GM12891 (cell line): ENCODE measurements around the gene ZNF132. TPM values are rescaled to one million over a fixed set of nuclear protein-coding genes. Genes with fewer than 3 reads are reported as not detected.
A peak's percentile ranks its signal among the peaks of the same experiment; 100 is the strongest.
"Not testable (repeated sequence)": the region's sequence is repeated elsewhere in the genome, so short reads cannot be mapped to it uniquely, and the experiment has no call there.

Source experiments
- DNase-seq: peaks from one replicate; pipeline ENCODE4 v3.0.0; 2011; ENCODE audit warnings: low spot score; ENCODE audit not compliant: insufficient read length
- FAIRE-seq: peaks from 2 replicates; lab custom pipeline; 2011; peaks lifted over from hg19 to GRCh38; lab: Jason Lieb, UNC
- PAX5 ChIP-seq: IDR thresholded peaks from 2 replicates; pipeline ENCODE4 v1.6.1; 2011; ENCODE audit warnings: low read length, moderate library complexity, mild to moderate bottlenecking; ENCODE audit not compliant: insufficient read depth, severe bottlenecking
- POLR2A ChIP-seq: IDR thresholded peaks from 2 replicates; pipeline ENCODE4 v1.6.1; 2011; ENCODE audit warnings: low read depth, low read length, control low read depth
- POLR2AphosphoS5 ChIP-seq: IDR thresholded peaks from 2 replicates; pipeline ENCODE4 v1.6.1; 2011; ENCODE audit warnings: low read depth, low read length, control low read depth
- POU2F2 ChIP-seq: IDR thresholded peaks from 2 replicates; pipeline ENCODE4 v1.6.1; 2011; ENCODE audit warnings: low read depth, mild to moderate bottlenecking, control low read depth, low read length, moderate library complexity
- SPI1 ChIP-seq: IDR thresholded peaks from 2 replicates; pipeline ENCODE4 v1.6.1; 2011; ENCODE audit warnings: low read depth, low read length, control low read depth
- TAF1 ChIP-seq: IDR thresholded peaks from 2 replicates; pipeline ENCODE4 v1.6.1; 2011; ENCODE audit warnings: low read depth, low read length, control low read depth
- polyA plus RNA-seq: library from polyadenylated mRNA; unstranded; fragments of >200 nt; gene quantifications from one replicate; pipeline ENCODE4 v1.2.1, GENCODE V29; 2012; ENCODE audit warnings: low read depth, missing spikeins, inconsistent platforms; ENCODE audit not compliant: missing spikeins

ZNF132 gene
- 0.81 TPM for polyA plus RNA-seq

- DNase-seq (peak; percentile 98), FAIRE-seq (peak; percentile 100)
Observed at GRCh38 chr19:58439576-58440554, at the start of gene ZNF132. ZNF132 (minus strand) TSS chr19:58440153; CDS start chr19:58439821, 332 bp downstream.

DNA sequence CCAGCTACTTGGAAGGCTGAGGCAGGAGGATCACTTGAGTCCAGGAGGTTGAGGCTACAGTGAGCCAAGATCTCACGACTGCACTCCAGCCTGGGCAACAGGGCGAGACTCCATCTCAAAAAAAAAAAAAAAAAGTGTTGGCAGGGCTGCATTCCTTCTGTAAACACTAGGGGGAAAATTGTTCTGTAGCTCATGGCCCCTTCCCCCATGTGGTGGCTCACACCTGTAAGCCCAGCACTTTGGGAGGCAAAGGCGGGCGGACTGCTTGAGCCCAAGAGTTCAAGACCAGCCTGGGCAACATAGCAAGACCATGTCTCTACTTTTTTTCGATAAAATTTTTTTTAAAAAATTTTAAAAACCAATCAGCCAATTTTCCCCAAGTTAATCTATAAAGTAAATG lies 44.4 kb upstream of the ZNF132 start:
- not testable (repeated sequence) for FAIRE-seq, DNase-seq

More at GRCh38 chr19:58439576-58440554, at the start of gene ZNF132:
- TF ChIP-seq PAX5 (no peak), SPI1 (0 out of 2 replicates have a peak, but pooled peaks have one; percentile 20), TAF1 (peak; percentile 71), POLR2A (no peak; the same call in 1 of the 2 replicates), POU2F2 (no peak), POLR2AphosphoS5 (peak; percentile 42; the same call in 1 of the 2 replicates)

DNA sequence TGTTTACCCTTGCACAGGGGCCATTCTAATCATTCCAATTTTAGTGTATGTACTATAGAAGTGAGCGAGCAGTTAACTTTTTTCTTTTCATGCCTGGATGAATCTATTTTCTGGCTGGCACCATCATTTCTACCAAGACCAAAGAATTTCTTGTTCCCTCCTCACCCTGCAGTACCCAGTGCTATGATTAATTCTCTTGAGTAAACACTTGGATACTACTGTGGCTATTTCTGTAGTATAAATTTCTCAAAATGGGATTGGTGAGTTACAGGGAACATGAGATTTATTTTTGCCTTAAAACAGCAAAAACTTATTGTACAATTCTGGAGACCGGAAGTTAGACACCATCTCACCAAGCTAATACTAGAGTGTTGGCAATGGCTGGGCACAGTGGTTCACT lies 43.8 kb upstream of the ZNF132 start:
- no peak for FAIRE-seq
- no peak for DNase-seq
- TF ChIP-seq TAF1 (no peak), POLR2AphosphoS5 (no peak), POU2F2 (no peak), POLR2A (no peak), PAX5 (no peak), SPI1 (no peak)

GRCh38 chr19:58482372-58482771 lies 42.4 kb upstream of the ZNF132 start:
- no peak for DNase-seq
- no peak for FAIRE-seq
- no peak for TF ChIP-seq POLR2A

DNA sequence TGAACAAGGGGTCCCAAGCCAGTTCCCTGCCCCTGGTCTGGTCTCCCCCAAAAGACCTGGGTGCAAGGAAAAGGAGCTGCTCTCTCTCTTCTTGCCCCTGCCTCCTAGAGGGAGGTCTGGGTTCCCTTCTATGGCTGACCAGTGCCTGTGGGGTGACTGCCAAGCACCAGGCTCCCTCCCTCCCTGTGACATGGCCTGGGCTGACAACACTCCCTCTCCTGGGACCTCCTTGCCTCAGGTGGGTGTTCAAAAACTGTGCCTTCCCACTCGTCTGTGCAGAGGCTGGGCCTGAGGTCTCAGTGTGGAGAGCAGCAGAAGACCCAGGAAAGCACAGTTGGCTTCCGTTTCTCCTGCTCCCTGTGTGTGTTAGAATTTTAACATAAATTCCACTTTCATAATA lies 40.9 kb upstream of the ZNF132 start:
- DNase-seq, result no peak
- TF ChIP-seq POLR2AphosphoS5, result no peak
- no peak for FAIRE-seq

DNA sequence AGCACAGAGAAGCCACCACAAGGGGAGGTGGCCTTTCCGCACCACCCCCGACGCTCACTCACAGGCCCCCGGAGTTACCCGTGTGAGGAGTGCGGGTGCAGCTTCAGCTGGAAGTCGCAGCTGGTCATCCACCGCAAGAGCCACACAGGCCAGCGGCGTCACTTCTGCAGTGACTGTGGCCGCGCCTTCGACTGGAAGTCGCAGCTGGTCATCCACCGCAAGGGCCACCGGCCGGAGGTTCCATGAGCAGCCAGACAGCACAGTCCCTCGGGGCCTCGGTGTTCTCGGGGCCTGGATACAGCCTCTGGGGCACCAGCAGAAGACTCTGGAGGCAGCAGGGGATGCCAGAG lies 40.5 kb upstream of the ZNF132 start:
- no peak for FAIRE-seq
- no peak for TF ChIP-seq POU2F2
- TF ChIP-seq SPI1, result no peak
- TF ChIP-seq POLR2AphosphoS5, result no peak
- TF ChIP-seq TAF1, result no peak
- no peak for TF ChIP-seq POLR2A
- no peak for TF ChIP-seq PAX5

DNA sequence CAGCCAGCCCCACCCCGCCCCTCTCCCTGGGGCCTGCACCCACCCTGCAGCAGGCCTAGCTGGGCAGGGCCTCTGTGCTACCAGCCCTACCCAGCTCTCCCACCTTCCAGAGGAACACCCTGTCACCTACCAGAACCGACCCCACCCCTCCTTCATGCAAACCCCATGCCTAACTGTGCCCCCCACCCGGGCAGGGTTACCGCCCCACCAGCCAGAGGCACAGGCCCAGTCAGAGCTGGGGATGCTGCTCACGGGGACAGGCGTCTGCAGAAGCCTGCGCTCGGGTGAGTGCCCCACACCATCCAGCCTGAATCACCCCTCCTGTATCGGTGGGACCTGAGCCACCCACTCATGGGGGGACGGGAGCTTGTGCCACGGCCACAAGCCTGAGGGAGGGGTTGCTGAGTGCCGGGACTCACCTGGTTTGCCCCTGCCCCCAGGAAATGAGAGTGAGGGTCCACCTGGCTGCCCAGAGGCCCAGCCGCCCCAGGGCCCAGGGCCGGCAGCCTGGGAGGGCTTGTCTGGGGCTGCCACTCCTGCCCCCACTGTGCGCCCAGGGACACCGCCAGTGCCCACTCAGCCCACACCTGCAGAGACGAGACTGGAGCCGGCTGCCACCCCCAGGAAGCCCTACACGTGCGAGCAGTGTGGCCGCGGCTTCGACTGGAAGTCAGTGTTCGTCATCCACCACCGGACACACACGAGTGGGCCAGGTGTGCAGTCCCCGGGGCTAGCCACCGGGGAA lies 40.0 kb upstream of the ZNF132 start:
- DNase-seq (no peak), FAIRE-seq (no peak)
- TF ChIP-seq SPI1, result no peak
- TF ChIP-seq POU2F2, result no peak
- TF ChIP-seq TAF1, result no peak
- TF ChIP-seq POLR2A, result no peak
- TF ChIP-seq PAX5, result no peak
- TF ChIP-seq POLR2AphosphoS5, result no peak

More for the DNA sequence above, 40.5 kb upstream of the ZNF132 start:
- DNase-seq, result no peak

- FAIRE-seq (no peak), DNase-seq (no peak)
- no peak for TF ChIP-seq POLR2AphosphoS5
- TF ChIP-seq PAX5, result no peak
- no peak for TF ChIP-seq SPI1
- no peak for TF ChIP-seq POLR2A
- TF ChIP-seq TAF1, result no peak
- no peak for TF ChIP-seq POU2F2
Observed at GRCh38 chr19:58479303-58479702, 39.4 kb upstream of the ZNF132 start.

GRCh38 chr19:58477871-58478270 lies 37.9 kb upstream of the ZNF132 start:
- FAIRE-seq, result no peak
- no peak for DNase-seq
- TF ChIP-seq POLR2A (no peak), POLR2AphosphoS5 (no peak), PAX5 (no peak), TAF1 (no peak), POU2F2 (no peak), SPI1 (no peak)

- FAIRE-seq (no peak), DNase-seq (no peak)
- TF ChIP-seq PAX5 (no peak), POU2F2 (no peak), TAF1 (no peak), SPI1 (no peak), POLR2A (no peak), POLR2AphosphoS5 (no peak)
Observed at GRCh38 chr19:58477130-58477529, 37.2 kb upstream of the ZNF132 start.
